Gastrocnemius medialis (tissue), 4 donors: Measurements from ENCODE around the gene ST7L.

Experiments
- POLR2A ChIP-seq, 2 donors: fragments of 450-650 bp; IDR thresholded peaks; one replicate each; pipeline ENCODE4 v1.6.1; 2017; ENCODE audit warnings: antibody characterized with exemption in 2 of 2, mild to moderate bottlenecking in 2 of 2, moderate library complexity in 2 of 2
- TF ChIP-seq, protein P1 (sequence below), 5 experiments: fragments of 450-650 bp in 3 of 5; fragments of 200-600 bp in 2 of 5; sonication (generic) in 2 of 5; IDR thresholded peaks in 4 of 5; conservative IDR thresholded peaks in 1 of 5; 1 replicate in 4 of 5; 2 replicates in 1 of 5; pipeline ENCODE4 v1.5.1; 2016 to 2019; ENCODE audit warnings: antibody characterized with exemption in 5 of 5, mild to moderate bottlenecking in 3 of 5, moderate library complexity in 3 of 5

GRCh38 chr1:112507921-112508277 lies 111.0 kb downstream of the ST7L start:
- TF ChIP-seq, protein P1, sequence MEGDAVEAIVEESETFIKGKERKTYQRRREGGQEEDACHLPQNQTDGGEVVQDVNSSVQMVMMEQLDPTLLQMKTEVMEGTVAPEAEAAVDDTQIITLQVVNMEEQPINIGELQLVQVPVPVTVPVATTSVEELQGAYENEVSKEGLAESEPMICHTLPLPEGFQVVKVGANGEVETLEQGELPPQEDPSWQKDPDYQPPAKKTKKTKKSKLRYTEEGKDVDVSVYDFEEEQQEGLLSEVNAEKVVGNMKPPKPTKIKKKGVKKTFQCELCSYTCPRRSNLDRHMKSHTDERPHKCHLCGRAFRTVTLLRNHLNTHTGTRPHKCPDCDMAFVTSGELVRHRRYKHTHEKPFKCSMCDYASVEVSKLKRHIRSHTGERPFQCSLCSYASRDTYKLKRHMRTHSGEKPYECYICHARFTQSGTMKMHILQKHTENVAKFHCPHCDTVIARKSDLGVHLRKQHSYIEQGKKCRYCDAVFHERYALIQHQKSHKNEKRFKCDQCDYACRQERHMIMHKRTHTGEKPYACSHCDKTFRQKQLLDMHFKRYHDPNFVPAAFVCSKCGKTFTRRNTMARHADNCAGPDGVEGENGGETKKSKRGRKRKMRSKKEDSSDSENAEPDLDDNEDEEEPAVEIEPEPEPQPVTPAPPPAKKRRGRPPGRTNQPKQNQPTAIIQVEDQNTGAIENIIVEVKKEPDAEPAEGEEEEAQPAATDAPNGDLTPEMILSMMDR (IDR thresholded peaks at IDR 0.05 in 4 of 5, conservative IDR thresholded peaks at IDR 0.05 in 1 of 5), result no peak
- no peak for TF ChIP-seq POLR2A (IDR thresholded peaks at IDR 0.05)
